Activated T-cell treated with anti-CD3 and anti-CD28 coated beads for 24 hours (primary cell): ENCODE results near the gene GNB3.
"Not testable (repeated sequence)": the region's sequence is repeated elsewhere in the genome, so short reads cannot be mapped to it uniquely, and the experiment has no call there.

Source experiments
- DNase-seq: peaks from one replicate; pipeline ENCODE4 v3.0.0-alpha.2; 2020; ENCODE audit warnings: low read depth

The GNB3 gene

DNA sequence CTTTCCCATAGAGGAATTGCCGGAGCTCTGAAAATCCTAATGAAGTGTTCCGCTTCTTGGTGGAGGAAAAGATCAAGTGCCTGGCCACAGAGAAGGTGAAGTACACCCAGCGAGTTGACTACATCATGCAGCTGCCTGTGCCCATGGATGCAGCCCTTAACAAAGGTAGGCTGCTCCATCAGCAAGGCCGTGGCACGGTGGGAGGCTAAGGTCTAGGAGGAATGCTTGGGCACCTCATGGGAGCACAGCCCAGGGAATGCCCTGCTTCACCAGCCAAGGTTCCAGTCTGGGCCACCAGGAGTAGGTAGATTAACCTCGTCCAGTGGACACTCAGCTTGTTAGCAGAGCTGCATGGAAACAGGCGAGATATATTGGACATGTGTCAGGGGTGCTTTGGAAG is 20.2 kb downstream of the GNB3 start:
- DNase-seq = no peak

GRCh38 chr12:6861391-6861790 is 20.7 kb downstream of the GNB3 start:
- DNase-seq = no peak

- no peak for DNase-seq
Measured at GRCh38 chr12:6863033-6863432, 22.3 kb downstream of the GNB3 start.

DNA sequence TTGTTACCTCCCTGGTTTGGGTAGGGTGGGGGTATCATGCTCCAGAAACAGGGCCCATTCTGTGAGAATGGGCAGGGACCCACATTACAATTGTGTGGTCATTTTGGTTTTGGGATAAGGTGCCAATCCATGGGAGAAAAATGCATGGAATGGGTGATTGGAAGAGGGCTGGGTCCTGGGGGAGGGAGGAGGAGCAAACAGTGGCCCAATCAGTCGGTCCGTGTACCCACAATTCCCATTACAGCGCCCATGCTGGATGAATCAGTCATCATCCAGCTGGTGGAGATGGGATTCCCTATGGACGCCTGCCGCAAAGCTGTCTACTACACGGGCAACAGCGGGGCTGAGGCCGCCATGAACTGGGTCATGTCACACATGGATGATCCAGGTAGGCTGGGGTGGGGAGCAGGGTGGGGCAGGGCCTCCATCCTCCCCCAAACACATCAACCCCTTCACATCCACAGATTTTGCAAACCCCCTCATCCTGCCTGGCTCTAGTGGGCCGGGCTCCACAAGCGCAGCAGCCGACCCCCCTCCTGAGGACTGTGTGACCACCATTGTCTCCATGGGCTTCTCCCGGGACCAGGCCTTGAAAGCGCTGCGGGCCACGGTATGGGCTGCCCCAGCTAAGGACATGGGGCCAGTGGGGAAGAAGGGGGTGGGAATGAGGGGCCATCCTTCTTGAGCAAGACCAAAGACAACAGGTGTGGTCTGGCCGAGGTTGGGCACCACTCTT is 23.0 kb downstream of the GNB3 start:
- DNase-seq = no peak

DNA sequence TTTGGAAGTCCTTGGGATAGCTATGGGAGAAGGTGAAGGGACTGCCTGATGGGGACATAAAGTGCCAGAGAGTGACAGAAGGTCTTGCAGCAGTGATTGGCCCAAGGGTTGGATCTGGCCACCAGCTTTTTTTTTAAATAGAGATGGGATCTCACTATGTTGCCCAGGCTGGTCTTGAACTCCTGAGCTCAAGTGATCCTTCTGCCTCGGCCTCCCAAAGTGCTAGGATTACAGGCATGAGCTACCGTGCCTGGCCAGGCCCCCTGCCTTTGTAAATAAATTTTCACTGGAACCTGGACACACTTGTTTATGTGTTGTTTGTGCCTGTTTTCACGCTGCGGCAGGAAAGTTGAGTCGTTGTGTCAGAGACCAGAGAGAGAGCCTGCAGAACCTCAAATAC is 24.6 kb downstream of the GNB3 start:
- not testable (repeated sequence) for DNase-seq

- DNase-seq = no peak
Measured at GRCh38 chr12:6866163-6866919, 25.6 kb downstream of the GNB3 start.

DNA sequence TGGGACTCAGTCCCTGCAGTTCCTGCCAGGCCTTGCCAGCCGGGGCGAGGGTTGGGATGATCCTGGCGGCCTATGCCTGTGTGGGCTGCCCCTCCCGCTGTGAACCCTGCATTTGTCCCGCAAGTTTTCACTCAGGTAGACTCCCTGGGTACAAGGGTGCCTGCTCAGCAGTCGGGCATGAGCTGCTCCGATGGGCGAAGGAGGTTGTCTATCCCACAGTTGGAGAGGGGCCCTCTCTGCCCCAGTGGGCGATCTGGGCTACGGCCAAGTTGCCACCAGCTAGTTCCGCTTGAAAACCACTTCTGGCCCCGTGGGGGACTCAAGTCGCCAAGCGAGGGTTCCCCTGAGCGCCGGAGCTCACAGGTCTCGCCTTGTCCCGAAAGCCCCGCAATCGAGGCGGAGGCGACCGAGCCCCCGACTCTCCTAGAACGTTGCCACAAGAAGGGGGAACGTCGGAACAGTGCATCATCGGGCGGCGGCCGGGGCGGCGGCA is 26.2 kb downstream of the GNB3 start:
- DNase-seq = no peak

- DNase-seq = peak; percentile 72
Measured at GRCh38 chr12:6867413-6868210, 26.9 kb downstream of the GNB3 start, which contains the start of gene TPI1. TSS of gene TPI1 (plus strand) at chr12:6867531. CDS start at chr12:6867567, 36 bp downstream.

GRCh38 chr12:6868211-6869048 is 27.7 kb downstream of the GNB3 start:
- no peak for DNase-seq

DNA sequence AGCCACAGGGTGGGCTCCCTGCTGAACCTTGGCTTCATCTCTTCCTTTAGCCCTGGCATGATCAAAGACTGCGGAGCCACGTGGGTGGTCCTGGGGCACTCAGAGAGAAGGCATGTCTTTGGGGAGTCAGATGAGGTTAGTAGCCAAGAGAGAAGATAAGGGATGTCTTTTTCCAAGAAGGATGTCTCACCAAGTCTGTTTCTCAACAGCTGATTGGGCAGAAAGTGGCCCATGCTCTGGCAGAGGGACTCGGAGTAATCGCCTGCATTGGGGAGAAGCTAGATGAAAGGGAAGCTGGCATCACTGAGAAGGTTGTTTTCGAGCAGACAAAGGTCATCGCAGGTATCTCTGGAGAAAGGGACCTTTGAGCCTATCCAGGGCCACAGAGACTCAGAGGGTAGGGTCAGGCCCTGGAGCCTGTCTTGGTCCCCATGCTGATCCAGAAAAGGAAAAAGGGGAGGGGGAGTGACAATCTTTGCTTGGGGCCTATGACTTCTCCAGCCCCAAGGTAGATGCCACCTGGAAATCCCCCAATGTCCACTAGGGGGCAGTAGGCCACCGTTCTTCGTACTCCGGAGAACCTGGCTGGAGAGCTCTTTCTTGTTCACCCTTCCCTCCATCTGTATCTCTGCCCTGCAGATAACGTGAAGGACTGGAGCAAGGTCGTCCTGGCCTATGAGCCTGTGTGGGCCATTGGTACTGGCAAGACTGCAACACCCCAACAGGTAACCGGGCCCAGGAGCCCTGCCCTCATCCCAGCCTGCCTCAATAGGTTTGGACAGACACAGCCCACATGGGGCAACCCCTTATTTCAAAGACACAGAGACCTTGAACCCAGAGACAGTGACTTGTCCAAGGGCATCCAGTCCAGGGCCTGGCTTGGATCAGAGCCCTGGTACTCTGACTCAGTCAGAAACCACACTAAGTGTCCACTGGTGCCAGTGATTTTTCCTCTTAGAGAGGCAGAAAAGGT is 28.6 kb downstream of the GNB3 start:
- DNase-seq = peak; percentile 72

DNA sequence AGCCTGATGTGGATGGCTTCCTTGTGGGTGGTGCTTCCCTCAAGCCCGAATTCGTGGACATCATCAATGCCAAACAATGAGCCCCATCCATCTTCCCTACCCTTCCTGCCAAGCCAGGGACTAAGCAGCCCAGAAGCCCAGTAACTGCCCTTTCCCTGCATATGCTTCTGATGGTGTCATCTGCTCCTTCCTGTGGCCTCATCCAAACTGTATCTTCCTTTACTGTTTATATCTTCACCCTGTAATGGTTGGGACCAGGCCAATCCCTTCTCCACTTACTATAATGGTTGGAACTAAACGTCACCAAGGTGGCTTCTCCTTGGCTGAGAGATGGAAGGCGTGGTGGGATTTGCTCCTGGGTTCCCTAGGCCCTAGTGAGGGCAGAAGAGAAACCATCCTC is 29.6 kb downstream of the GNB3 start:
- not testable (repeated sequence) for DNase-seq

DNA sequence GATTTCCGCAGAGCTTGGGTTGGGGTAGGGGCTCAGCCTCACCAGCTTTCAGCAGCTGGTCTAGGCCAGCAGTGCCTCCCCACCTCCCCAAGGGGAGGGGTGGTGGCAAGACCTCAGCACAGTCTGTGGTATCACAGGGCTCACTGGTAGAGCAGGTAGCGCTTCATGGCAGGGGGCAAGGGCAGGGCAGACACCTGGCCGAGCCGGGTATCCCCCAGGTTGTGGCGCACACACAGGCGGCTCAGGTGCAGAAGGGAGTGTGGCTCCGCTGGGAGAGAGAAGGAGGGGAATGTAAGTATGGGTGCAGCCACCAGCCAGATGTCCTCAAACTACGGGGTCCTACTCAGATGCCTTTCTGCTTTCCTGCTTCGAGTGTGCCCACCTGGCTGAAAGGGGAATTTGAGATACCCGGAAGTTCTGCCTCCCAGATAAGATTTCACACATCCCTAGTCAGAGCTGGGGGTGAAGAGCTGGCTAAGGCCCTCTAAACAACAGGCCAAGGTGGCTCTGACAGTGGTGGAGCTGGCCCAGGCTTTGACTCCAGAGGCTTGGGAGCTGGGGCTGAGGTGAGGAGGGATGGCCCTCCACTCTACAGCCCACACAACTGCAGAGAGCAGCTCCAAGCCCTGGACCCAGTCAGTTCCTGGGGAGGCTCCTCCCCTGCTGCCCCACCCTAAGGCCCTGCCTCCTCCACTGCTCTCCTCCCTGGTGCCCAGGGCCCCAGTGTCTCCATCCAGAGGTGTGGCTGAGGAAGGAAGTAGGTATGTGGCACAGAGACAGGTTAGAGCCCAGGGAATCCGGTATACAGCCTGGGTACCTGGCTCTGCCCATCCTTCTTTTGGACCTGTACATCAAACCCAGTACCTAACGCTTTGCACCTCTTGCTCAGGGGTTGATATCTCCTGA is 30.6 kb downstream of the GNB3 start:
- DNase-seq = no peak

GRCh38 chr12:6872073-6873048 is 31.6 kb downstream of the GNB3 start:
- DNase-seq = peak; percentile 82

DNA sequence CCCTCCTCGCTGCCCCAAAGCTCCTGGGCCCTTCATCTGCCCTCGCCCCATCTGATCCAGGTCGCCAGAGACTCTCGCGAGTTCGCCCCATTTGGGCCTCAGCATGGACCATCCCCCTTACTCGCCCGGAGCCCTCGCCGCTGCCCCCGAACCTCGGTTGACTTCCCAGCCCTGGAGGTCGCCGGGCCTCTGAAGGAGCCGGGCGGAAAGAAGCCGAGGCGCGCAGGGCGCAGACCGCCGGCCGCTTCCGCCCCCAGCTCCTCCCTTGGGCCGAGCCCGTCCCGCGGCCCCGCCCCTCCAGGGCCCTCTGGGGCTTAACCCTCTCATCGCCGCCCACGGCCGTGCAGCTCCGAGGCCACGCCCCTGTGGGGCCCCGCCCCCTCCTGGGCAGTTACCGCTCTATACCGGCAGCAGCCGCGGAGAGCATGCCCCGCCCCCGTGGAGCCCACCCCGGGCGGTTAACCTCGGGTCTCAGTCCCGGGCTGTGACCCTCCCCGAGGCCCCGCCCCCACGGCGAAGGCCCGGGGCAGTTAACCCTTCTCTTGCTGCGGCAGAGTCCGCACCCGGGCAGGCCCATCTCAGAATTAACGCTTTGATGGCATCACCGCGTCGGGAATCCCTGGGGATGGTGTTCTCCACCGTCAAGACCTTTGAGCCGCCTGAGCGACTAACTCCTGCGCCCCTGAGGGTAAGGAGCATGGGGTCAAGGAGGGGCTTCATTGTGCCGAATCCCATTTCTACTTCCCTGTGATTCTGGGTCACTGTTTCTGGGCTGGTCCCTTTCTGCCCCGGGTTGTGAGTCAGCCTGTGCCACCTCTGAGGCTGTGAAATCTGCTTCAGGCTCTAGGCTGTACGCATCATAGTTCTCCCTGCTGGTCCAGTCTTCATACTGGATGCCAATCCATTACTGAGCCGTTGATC is 32.6 kb downstream of the GNB3 start, which contains the start of gene SPSB2:
SPSB2 (minus strand) TSS at position 210 of the 921 bp plus-strand sequence. CDS start 402 bp downstream, outside the sequence.
- peak; percentile 99 for DNase-seq

DNA sequence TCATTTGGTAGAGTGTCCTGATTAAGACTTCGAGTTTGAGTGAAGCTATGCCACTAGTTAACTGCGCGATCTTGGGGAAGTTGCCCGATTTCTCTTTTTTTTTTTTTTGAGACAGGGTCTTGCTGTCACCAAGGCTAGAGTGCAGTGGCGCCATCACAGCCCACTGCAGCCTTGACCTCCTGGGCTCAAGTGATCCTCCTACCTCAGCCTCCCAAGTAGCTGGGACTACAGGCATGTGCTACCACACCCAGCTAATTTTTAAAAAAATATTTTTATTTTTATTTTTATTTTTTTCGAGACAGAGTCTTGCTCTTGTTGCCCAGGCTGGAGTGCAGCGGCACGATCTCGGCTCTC is 33.3 kb downstream of the GNB3 start:
- not testable (repeated sequence) for DNase-seq

DNA sequence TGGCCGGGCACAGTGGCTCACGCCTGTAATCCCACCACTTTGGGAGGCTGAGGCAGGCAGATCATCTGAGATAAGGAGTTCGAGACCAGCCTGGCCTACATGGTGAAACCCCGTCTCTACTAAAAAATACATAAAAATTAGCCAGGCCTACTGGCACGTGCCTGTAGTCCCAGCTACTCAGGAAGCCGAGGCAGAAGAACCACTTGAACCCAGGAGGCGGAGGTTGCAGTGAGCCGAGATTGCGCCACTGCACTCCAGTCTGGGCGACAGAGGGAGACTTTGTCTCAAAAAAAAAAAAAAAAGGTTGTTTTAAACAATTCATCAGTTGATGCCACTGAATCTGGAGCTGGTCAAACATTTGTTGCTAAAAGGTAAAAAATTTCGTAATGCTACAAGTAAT is 39.1 kb downstream of the GNB3 start:
- DNase-seq = not testable (repeated sequence)

DNA sequence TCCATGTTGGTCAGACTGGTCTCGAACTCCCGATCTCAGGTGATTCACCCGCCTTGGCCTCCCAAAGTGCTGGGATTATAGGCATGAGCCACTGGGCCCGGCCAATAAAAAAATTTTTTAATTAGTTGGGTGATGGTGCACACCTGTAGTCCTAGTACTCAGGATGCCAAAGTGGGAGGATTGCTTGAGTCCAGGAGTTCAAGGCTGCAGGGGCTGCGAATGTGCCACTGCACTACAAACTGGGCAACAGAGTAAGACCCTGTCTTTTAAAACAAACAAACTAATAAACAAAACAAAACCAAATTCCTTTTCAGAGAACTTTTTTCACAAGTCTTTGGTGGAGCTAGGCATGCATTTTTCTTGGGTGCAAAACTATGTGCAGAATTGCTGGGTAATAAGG is 42.5 kb downstream of the GNB3 start:
- DNase-seq = no peak
